Measurements from ENCODE around the gene INPP4B. TPM values are rescaled to one million over a fixed set of nuclear protein-coding genes. Genes with fewer than 3 reads are reported as not detected.
A peak's percentile ranks its signal among the peaks of the same experiment; 100 is the strongest.

The INPP4B gene
- total RNA-seq, 1 experiment from 2014 or later: 41.0 TPM

DNA sequence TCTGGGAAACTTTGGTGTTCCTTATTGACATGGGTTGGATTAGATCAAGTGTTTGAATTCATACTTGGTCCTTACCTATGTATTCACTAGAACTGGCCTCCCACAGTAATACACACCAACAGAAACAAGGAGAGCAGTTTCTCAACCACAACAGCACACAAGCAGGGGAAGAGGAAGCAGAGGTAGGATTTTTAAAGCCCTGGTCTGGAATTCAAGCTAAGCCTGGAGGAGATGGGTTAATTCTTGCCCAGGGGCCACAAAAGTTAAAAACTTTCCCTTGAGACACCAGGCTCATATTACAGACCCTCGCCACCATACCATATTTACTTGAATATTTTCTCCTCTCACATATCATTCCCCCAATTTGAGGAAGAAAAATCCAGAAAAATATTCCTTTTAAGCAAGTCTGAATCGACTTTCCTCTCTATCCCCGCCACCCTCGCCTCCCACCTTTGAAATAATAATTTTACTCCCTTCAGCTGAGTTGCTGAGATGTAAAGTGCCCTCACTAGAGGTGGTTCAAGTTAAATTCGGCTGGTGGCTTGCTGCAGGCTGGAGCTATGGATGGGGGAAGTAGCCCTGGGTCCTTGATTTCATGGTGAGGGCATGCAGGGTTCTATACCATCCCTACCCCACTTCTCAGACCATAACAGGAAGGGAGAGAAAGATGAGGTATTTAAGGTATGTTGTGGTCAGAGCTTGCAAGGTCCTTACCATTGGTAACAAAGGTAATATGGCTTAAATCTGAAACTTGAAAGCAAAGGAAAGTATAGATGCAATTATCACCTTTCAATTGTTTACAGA, 440.2 kb downstream of the INPP4B start:
- POLR2A ChIA-PET (ENCODE audit: unreplicated experiment): interaction anchor here (0.6 to 0.7 kb wide), 2 partner anchors 27 to 308 kb away, joined by 3 to 8 read pairs; no protein-coding TSS in a partner anchor
- intact Hi-C loops (cut with micrococcal nuclease): loop anchor here (2.0 to 10.0 kb wide), 7 partner anchors 27 to 439 kb away; no protein-coding TSS in a partner anchor
- CTCF ChIA-PET: no interaction called here

DNA sequence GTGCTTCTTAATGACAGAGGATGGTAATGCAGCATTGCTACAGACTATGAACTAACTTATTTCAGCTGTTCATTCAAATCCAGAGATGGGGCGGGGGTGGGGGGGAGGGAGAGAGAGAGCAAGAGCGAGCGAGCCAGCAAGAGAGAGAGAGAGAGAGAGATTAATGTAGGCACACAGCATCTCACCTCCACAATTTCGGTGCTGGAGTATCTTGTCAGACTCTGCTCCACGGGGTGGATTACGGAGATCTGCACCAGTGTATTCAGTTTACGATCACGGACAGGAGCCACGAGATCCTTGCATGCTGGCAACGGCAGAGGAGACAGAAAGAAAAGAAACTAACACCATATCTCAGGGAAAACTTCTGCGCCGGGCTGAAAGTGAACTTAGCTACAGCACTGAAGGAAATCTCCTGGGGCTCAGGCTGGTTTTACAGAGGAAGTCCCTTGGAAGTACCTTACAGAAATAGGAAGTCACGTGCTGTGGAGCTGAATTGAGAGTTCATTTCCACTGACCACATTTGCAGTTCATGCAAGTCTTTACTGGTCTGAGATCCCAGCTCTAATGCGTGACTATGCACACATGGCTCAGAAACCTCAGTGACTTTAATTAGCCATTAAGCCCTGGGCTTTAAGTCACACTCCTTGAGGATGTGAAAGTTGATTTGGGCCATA, 440.9 kb downstream of the INPP4B start:
- CTCF ChIA-PET: no interaction called here

More for the DNA sequence above, 440.2 kb downstream of the INPP4B start:
- Histone ChIP-seq H3K9me2 (replicated peaks; ENCODE audit: low read length) (no peaks in the 10 kb centered on the region), H3K4me3 (ENCODE audit: low read length) (peak overlapping the region; percentile 64), H3K4me2 (ENCODE audit: low read length) (peak overlapping the region; percentile 84), H2AFZ (ENCODE audit: low read length) (peak overlapping the region; percentile 66; the same call in 1 of the 2 replicates), H3K9ac (ENCODE audit: low read length) (peak overlapping the region; percentile 79), H3K4me1 (ENCODE audit: insufficient read depth, low read length) (peaks cover 56% of the 10 kb centered on the region), H3F3A (ENCODE audit: low read length, unreplicated experiment) (peaks cover 10% of the 10 kb centered on the region), H3K36me3 (ENCODE audit: low read depth, low read length) (peaks cover 9% of the 10 kb centered on the region), H3K79me2 (ENCODE audit: low read length) (peaks cover 19% of the 10 kb centered on the region), H4K20me1 (ENCODE audit: low read length) (no peaks in the 10 kb centered on the region), H3K27ac (ENCODE audit: low read length) (peak overlapping the region; percentile 97), H3K27me3 (ENCODE audit: low read length) (no peaks in the 10 kb centered on the region), H3K9me3 (ENCODE audit: low read length) (no peaks in the 10 kb centered on the region)
- TF ChIP-seq EZH2 (IDR thresholded peaks at IDR 0.05; ENCODE audit: low read length, unreplicated experiment): no peak
- TF ChIP-seq, protein P1, sequence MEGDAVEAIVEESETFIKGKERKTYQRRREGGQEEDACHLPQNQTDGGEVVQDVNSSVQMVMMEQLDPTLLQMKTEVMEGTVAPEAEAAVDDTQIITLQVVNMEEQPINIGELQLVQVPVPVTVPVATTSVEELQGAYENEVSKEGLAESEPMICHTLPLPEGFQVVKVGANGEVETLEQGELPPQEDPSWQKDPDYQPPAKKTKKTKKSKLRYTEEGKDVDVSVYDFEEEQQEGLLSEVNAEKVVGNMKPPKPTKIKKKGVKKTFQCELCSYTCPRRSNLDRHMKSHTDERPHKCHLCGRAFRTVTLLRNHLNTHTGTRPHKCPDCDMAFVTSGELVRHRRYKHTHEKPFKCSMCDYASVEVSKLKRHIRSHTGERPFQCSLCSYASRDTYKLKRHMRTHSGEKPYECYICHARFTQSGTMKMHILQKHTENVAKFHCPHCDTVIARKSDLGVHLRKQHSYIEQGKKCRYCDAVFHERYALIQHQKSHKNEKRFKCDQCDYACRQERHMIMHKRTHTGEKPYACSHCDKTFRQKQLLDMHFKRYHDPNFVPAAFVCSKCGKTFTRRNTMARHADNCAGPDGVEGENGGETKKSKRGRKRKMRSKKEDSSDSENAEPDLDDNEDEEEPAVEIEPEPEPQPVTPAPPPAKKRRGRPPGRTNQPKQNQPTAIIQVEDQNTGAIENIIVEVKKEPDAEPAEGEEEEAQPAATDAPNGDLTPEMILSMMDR (conservative IDR thresholded peaks at IDR 0.05; ENCODE audit: low read depth, low read length): no peak
- no peak for TF ChIP-seq EZH2phosphoT487 (IDR thresholded peaks at IDR 0.05; ENCODE audit: borderline replicate concordance, low read length)
- BruUV-seq (replicated peaks): no TSS peak
- peak; percentile 78 for DNase-seq
- peak; percentile 19 for ATAC-seq

More for the DNA sequence above, 440.9 kb downstream of the INPP4B start:
- H3K4me1 ChIP-seq (ENCODE audit: insufficient read depth, low read length): peaks cover 56% of the 10 kb centered on the region
- peak overlapping the region; percentile 79 for H3K9ac ChIP-seq (ENCODE audit: low read length)
- TF ChIP-seq, protein P1 (conservative IDR thresholded peaks at IDR 0.05; ENCODE audit: low read depth, low read length): no peak
- intact Hi-C loops (cut with micrococcal nuclease): loop anchor here (2.0 to 10.0 kb wide), 6 partner anchors 26 to 440 kb away; no protein-coding TSS in a partner anchor
- peaks cover 10% of the 10 kb centered on the region for H3F3A ChIP-seq (ENCODE audit: low read length, unreplicated experiment)
- DNase-seq: peak; percentile 69
- H2AFZ ChIP-seq (ENCODE audit: low read length): peak overlapping the region; percentile 66
- H4K20me1 ChIP-seq (ENCODE audit: low read length): no peaks in the 10 kb centered on the region
- H3K27me3 ChIP-seq (ENCODE audit: low read length): no peaks in the 10 kb centered on the region
- TSS peak; percentile 49 for BruUV-seq (replicated peaks)
- peak overlapping the region; percentile 84 for H3K4me2 ChIP-seq (ENCODE audit: low read length)
- peak overlapping the region; percentile 97 for H3K27ac ChIP-seq (ENCODE audit: low read length)
- H3K9me2 ChIP-seq (replicated peaks; ENCODE audit: low read length): no peaks in the 10 kb centered on the region
- no peaks in the 10 kb centered on the region for H3K9me3 ChIP-seq (ENCODE audit: low read length)
- peaks cover 9% of the 10 kb centered on the region for H3K36me3 ChIP-seq (ENCODE audit: low read depth, low read length)
- H3K4me3 ChIP-seq (ENCODE audit: low read length): peak overlapping the region; percentile 64
- peaks cover 19% of the 10 kb centered on the region for H3K79me2 ChIP-seq (ENCODE audit: low read length)
- POLR2A ChIA-PET (ENCODE audit: unreplicated experiment): interaction anchor here (0.6 to 1.0 kb wide), 3 partner anchors 26 to 106 kb away, joined by 3 to 11 read pairs (median 6); no protein-coding TSS in a partner anchor
- peak; percentile 16 for ATAC-seq

All from PC-3 (cell line).